ENCODE results near the gene MYL12A.
A peak's percentile ranks its signal among the peaks of the same experiment; 100 is the strongest.
"Not testable (repeated sequence)": the region's sequence is repeated elsewhere in the genome, so short reads cannot be mapped to it uniquely, and the experiment has no call there.

MYL12A gene

DNA sequence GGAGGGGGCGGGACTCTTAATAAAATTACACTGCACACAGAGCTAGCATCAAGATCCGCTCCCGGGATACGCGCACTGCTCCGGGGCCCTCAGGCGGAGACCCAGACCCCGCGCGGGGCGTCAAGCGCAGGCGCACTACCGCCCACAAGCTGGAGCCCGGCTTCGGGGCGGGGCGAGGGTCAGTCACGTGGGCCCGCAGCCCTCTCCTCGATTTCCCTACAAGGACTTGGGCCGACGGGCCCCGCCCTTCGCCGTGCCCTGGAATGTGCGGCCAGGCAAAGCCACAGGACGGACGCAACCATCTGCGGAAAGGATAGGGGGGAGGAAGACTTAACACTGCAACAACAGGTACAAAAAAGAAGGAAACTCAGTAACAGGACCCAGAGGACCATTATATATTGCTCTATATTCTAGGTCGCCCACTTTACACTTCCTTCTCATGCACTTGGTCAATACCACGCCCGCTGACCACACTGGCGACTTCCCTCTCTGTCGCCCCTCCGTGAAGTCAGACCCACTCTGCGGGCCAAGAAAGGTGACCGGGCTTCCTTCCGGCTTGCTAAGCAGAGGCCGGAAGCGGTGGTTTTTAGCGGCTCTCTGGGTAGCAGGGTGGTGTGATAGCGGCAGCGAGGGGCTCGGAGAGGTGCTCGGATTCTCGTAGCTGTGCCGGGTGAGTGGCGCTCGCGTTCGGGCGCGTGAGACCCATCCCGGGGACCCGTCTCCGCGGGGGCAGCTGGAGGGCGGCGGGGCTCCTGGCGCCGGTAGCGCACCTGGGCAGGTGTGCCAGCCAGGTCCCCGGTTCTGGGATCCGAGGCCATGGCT lies at the start of gene MYL12A:
TSS of gene MYL12A (plus strand) at position 562 of the 822 bp plus-strand sequence. CDS start 5,447 bp downstream, outside the sequence.
- TF ChIP-seq, protein P1, sequence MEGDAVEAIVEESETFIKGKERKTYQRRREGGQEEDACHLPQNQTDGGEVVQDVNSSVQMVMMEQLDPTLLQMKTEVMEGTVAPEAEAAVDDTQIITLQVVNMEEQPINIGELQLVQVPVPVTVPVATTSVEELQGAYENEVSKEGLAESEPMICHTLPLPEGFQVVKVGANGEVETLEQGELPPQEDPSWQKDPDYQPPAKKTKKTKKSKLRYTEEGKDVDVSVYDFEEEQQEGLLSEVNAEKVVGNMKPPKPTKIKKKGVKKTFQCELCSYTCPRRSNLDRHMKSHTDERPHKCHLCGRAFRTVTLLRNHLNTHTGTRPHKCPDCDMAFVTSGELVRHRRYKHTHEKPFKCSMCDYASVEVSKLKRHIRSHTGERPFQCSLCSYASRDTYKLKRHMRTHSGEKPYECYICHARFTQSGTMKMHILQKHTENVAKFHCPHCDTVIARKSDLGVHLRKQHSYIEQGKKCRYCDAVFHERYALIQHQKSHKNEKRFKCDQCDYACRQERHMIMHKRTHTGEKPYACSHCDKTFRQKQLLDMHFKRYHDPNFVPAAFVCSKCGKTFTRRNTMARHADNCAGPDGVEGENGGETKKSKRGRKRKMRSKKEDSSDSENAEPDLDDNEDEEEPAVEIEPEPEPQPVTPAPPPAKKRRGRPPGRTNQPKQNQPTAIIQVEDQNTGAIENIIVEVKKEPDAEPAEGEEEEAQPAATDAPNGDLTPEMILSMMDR (IDR thresholded peaks at IDR 0.05; ENCODE audit: insufficient read depth, low read depth, low read length, missing control alignments): no peak
- peak within 1 kb of the TSS; percentile 86 for H3K4me3 ChIP-seq (ENCODE audit: low read length)
- peak; percentile 99 for DNase-seq (ENCODE audit: low read depth)

DNA sequence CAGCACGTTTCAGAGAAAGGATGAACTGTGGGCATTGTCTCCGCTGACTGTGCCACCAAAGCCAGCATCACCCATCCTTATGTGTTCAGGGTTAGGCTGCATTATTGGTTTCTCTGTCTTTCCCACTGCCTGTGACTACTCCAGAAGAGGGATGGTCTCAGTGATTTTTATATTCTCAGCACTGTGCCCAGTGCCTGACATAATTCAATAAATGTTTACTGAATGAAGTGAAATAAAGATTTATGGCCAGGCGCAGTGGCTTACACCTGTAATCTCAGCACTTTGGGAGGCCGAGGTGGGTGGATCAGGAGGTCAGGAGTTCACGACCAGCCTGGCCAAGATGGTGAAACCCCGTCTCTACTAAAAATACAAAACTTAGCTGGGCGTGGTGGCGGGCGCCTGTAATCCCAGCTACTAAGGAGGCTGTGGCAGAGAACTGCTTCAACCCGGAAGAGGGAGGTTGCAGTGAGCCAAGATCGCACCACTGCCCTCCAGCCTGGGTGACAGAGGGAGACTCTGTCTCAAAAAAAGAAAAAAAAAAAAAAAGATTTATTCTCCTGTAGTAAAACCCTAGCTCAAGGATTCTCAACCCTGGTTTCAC lies 49.2 kb upstream of the MYL12A start:
- not testable (repeated sequence) for DNase-seq (ENCODE audit: low read depth); H3K4me3 ChIP-seq (ENCODE audit: low read length)

DNA sequence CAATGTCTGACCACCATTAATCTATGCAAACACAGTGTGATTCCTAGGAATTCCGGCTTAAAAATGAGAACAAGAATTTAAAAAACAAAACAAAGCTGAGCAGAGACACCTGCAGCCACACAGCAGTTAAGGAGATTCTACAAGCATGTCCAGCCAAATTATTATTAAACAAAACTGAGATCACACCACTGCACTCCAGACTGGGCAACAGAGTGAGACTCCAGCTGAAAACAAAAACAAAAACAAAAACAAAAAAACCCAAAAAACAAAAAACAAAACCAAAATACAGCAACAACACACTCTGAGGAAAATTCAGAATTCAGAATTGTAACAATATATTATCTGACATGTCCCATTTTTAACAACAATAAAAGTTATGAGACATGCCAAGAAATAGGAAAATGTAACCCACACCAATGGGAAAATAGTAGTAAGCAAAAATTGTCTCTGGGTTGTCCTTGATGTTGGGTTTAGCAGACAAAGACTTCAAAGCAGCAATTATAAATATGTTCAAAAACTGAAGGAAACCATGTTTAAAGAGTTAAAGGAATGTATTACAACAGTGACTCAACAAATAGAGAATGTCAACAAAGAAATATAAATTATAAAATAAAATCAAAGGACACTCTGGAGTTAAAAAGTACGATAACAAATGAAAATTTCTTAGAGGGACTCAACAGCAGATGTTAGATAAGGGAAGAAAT lies 47.5 kb upstream of the MYL12A start:
- DNase-seq (ENCODE audit: low read depth): no peak
- no peak overlapping the region for H3K4me3 ChIP-seq (ENCODE audit: low read length)
- TF ChIP-seq, protein P1 (IDR thresholded peaks at IDR 0.05; ENCODE audit: insufficient read depth, low read depth, low read length, missing control alignments): no peak

DNA sequence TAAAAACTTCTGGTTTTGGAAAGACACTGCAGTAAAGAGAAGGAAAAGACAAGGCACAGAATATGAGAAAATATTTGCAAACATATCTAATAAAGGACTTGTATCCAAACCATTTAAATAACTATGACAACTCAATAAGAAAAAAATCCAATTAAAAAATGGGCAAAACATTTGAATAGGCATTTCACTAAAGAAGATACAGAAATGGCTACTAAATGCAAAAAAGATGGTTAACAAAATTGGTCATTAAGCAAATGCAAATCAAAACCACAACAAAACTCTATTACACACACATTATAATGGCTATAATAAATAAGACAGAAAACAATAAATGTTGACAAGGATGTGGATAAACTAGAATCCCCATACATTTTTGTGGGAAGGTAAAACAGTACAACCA lies 42.4 kb upstream of the MYL12A start:
- no peak for DNase-seq (ENCODE audit: low read depth)
- H3K4me3 ChIP-seq (ENCODE audit: low read length): no peak overlapping the region
- TF ChIP-seq, protein P1 (IDR thresholded peaks at IDR 0.05; ENCODE audit: insufficient read depth, low read depth, low read length, missing control alignments): no peak

DNA sequence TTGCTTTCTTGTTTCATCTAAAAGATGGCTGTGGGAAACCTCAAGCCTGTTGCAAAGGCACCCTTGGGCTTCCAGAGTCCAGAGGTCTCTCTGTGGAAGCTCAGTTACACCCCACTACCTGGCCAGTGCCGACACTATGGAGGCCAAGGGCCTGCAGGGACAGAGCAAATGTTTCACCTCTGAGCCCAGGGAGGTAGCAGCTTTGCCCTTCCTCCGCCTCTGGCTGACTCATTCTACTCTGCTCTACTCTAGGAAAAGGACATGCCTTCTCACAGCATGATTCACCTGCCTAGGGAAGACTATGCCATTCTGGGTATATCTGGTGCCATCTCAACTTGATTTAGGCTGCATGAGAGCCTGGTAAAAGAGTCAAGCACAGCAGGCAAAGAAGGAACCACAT lies 40.0 kb upstream of the MYL12A start:
- TF ChIP-seq, protein P1 (IDR thresholded peaks at IDR 0.05; ENCODE audit: insufficient read depth, low read depth, low read length, missing control alignments): no peak
- peak; percentile 79 for DNase-seq (ENCODE audit: low read depth)
- no peak overlapping the region for H3K4me3 ChIP-seq (ENCODE audit: low read length)

DNA sequence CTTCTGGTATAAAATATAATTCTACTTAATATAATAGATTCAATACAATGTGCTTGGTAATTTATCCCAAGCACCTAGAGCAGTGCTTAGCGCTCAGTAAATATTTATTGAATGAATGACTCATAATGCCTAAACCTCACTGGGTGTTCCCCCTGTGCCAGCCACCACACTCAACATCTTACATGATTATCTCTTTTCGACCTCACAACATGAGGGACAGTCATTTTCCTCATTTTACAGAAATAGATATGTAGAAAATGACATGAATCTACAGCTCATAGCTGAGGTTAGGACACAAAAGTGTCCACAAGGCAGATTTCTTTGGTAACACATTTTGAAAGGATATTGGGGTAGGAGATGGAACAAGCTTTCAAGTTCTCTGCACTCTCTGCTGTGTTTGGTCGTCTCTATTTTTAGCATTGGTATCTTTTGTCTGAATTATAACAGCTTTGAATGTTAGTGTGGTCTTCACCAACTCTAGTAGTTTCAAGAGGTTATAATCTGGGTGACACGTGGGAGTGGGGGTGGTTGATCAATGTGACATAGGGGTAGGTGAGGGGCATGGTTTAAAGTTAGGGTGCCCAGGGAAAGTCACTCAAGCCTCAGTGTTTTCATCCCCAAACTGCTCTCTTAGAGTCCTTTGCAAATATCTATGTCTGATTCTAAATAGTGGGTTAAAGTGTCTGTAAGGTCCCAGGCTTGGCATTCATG lies 37.6 kb upstream of the MYL12A start:
- no peak overlapping the region for H3K4me3 ChIP-seq (ENCODE audit: low read length)
- DNase-seq (ENCODE audit: low read depth): peak; percentile 9
- TF ChIP-seq, protein P1 (IDR thresholded peaks at IDR 0.05; ENCODE audit: insufficient read depth, low read depth, low read length, missing control alignments): no peak
